Lower leg skin (tissue), 3 donors: ENCODE results near the gene RPS27L.

Experiments
- POLR2A ChIP-seq, 2 donors: fragments of 450-650 bp; IDR thresholded peaks; one replicate each; pipeline ENCODE4 v1.6.1; 2016 to 2017; ENCODE audit warnings: antibody characterized with exemption in 2 of 2, mild to moderate bottlenecking in 1 of 2, moderate library complexity in 1 of 2
- TF ChIP-seq, protein P1 (sequence below), 3 donors: fragments of 450-650 bp; IDR thresholded peaks; one replicate each; pipeline ENCODE4 v1.5.1; 2016; ENCODE audit warnings: antibody characterized with exemption in 3 of 3, mild to moderate bottlenecking in 3 of 3, moderate library complexity in 2 of 3

DNA sequence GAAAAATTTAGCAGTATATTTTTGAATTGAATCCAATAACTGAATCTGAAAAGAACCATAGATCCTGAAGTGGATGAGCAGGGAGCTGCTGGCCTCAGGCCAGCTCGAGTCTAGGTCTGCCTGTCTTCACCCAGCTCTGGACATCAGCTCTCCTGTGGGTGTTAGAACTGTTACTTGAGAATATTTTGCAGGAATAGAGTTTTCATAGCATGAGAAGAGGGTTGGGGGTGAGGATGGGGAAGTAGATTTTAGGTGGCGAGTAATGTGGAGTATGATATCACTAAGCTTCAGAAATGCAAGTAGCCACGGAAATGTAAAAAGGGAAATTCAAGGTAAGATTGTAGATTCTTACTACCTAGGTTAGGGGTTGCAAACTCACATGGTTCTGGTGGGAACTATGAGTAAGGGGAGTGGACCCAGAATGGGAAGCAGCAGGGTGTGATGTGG lies 38.3 kb upstream of the RPS27L start:
- TF ChIP-seq, protein P1, sequence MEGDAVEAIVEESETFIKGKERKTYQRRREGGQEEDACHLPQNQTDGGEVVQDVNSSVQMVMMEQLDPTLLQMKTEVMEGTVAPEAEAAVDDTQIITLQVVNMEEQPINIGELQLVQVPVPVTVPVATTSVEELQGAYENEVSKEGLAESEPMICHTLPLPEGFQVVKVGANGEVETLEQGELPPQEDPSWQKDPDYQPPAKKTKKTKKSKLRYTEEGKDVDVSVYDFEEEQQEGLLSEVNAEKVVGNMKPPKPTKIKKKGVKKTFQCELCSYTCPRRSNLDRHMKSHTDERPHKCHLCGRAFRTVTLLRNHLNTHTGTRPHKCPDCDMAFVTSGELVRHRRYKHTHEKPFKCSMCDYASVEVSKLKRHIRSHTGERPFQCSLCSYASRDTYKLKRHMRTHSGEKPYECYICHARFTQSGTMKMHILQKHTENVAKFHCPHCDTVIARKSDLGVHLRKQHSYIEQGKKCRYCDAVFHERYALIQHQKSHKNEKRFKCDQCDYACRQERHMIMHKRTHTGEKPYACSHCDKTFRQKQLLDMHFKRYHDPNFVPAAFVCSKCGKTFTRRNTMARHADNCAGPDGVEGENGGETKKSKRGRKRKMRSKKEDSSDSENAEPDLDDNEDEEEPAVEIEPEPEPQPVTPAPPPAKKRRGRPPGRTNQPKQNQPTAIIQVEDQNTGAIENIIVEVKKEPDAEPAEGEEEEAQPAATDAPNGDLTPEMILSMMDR (IDR thresholded peaks at IDR 0.05) = no peak
- no peak for TF ChIP-seq POLR2A (IDR thresholded peaks at IDR 0.05)
